GM21619 (cell line): ENCODE measurements around the gene LMBR1L.

Experiments used
- ATAC-seq: cut with Tn5 transposase; IDR thresholded peaks from one replicate; pipeline ENCODE4 v1.9.1; 2021; ENCODE audit not compliant: unreplicated experiment

The LMBR1L gene

DNA sequence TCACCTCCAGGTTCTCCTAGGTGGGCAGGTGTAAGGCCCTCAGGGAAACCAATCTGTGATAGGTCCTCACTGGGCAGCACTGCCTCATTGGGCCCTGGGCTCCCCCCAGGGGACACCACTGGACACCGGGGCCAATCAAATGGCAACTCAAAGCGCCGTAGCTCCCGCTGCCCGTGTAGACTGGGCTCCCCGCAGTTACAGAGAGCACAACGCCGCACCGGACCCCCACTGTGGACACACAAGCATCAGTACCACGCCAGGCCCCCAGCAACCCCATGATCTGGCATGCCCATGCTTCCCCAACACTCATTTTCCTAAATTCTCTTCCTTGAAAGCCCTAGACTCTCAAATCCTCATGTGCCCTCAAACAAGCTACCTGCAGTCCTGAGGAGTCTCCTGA is 56.1 kb downstream of the LMBR1L start:
- no peak for ATAC-seq

DNA sequence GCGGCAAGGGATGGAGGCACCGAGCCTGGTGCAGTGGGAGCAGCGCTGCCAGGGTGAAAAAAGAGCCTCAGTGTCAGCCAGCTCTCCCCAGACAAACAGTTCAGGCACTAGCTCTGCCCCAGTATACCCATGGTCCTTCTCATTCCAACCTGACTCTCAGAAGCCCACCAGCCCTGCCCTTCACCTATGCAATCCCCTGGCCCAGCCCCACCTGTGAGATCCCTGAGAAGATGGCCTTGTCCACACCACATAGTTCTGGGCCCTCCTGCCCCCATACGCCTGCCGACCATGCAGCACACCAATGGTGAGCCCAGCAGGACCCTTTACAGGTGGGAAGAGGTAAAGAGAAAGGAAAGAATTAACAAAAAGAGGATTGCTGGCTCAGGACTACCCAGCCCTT is 56.6 kb downstream of the LMBR1L start:
- ATAC-seq, result no peak

DNA sequence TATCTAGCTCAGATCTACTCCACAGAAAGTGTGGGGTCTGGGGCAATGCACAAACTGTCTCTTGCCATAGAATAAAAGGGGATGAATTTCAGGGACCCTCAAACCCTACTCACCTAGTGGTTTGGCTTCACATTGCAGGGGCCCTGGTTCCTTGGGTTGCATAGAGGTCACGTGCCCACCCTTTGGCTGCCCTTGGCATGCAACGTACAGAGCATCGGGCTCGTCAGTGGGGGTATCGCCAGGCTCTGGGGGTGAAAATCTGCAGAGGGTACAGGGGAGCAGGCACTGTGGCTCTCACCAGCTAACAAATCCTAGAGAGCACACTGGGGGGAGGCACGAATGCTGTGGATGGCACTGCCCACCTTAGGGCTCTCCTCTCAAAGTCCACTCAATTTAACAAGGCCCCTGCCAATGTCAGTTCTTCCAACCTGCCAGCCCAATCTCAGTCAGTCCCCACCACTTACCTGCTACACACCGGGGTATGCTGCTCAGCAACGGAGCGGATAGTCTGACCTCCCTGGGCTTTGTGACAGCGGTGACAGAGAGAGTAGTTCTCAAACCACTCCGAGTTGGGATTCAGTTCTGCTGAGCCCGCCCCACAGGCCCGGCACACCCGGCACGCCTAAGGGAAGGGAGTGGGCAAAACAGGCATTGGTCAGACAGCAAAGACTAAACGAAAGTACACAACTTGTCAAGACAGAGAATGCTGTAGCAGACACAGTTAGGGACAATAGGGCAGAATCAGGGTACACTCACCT is 58.0 kb downstream of the LMBR1L start:
- no peak for ATAC-seq

DNA sequence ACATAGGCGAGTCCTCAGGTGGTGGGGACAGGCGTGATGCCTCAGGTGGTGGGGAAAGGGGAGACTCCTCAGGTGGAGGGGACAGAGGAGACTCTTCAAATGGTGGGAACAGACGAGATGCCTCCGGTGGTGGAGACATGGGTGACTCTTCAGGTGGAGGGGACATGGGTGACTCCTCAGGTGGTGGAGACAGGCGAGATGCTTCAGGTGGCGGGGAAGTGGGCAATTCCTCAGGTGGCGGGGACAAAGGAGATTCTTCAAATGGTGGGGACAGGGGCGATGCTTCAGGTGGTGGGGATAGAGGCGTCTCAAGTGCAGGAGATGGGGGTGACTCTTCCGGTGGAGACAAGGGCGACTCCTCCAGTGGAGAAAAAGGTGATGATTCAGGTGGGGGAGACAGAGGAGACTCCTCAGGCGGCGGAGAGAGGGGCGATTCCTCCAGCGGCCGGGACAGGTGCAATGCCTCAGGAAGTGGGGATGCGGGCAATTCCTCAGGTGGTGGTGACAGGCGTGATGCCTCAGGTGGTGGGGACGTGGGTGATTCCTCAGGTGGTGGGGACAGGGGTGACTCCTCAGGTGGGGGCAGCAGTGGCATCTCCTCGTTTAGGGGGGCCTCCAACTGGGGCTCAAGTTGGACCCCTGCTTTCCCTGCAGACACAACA is 58.7 kb downstream of the LMBR1L start:
- ATAC-seq, result no peak

DNA sequence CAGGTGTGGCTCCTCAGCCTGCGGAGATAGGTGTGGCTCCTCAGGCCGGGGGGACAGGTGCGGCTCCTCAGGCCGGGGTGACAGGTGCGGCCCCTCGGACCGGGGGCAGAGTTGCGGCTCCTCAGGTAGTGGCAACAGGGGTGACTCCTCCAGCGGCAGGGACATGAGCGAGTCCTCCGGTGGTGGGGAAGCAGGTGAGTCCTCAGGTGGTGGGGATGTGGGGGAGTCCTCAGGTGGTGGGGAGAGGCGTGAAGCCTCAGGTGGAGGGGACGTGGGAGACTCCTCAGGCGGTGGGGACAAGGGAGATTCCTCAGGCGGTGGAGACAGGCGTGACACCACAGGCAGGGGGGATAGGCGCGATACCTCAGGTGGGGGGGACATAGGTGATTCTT is 59.3 kb downstream of the LMBR1L start:
- ATAC-seq, result no peak

DNA sequence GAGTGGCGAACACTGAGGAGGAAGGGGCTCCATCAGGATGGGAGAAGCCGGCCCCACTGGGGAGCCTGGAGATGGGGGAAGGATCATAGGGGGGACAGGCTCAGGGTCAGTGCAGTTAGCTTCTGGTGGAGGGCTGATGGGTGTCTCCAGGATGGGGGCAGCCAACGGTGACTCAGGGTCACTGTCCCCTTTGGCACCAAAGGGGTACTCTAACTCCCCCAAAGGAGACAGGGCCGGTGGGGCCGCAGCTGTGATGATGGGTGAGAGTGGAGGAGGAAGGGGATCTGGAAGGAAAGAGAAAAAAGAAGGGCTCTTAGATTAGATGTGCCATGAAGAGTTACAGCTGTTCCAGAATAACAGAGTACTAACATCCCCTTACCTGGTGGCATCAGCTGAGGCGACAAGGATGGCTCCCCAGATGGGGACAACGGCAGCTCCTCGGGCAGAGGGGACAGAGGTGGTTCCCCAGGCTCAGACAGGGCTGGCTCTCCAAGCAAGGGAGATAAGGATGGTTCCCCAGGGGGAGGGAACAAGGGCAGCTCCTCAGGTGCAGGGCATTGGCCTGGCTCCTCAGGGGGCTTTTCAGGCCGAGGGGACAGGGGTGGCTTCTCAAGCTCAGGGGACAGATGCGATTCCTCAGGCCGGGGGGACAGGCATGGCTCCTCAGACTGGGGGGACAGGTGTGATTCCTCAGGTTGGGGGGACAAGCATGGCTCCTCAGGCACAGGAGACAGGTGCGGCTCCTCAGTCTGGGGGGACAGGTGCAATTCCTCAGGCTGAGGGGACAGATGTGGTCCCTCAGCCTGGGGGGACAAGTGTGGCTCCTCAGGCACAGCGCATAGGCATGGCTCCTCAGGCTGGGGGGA is 59.9 kb downstream of the LMBR1L start:
- no peak for ATAC-seq

DNA sequence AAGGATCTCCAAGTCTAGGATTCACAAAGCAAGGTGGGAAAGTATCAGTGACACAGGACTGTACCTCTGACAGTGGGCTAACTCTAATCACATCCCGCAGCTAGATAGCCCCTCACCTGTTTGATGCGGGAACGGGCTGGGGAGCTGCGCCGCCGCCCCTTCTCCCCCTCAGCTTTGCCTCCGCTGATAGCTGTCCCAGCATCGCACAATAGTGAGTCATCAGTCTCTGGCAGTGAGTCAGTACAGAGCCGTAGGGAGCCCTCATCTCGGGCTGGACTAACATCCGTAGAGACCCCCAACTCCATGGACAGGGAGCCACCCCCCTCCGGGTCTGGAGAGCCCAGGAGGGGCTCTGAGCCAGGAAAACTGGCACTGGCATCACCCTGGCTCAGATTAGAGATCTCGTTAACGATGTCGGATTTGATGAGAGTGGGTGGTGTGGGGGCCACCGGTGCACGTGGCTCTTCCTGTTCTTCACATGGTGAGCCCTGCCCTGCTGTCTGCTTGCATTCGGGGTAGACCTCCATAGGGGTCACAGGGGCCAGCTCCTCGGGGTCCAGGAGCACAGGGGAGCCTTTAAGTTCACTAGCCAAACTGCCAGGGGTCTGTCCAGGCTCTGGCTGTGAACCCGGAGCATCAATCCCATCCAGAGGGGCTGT is 61.0 kb downstream of the LMBR1L start:
- ATAC-seq, result no peak

DNA sequence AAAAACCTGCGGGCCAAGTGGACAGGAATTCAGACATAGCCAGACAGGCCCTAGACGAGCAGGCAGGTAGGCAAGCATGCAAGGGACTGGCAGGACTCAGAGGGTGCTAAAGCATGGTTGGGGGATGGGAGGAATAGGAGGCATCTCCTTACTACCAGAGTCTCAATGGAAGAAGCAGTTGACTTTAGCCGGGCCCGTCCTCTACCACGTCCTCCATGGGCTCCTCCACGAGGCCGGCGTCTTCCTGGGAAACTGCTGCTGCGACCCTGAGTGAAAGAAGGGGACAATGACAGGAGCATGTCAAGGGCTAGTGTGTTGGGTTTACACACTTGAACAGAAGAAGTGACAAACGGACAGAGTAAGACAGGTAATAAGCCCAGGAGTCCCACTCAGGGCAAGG is 61.7 kb downstream of the LMBR1L start:
- ATAC-seq, result no peak
